Natural killer cell (primary cell): ENCODE data around the gene BCL11B. TPM values are rescaled to one million over a fixed set of nuclear protein-coding genes. Genes with fewer than 3 reads are reported as not detected.

Experiments used
- ATAC-seq, 3 donors: fragments of 150-1000 bp in 2 of 3; fragments of 200-7000 bp in 1 of 3; cut with Tn5 transposase; 1 replicate in 1 of 3; 2 replicates in 2 of 3; pipeline ENCODE4 v1.10.0; 2021; ENCODE audit warnings: mild to moderate bottlenecking in 2 of 3, moderate library complexity in 2 of 3
- DNase-seq, 2 donors: peaks; one replicate each; pipeline versions ENCODE4 v3.0.0 to v3.0.0-alpha.2; 2013 to 2021; ENCODE audit warnings: mixed read lengths in 1 of 2
- H3K27ac ChIP-seq: one replicate; pipeline ENCODE4 v1.5.1; 2013; ENCODE audit warnings: mild to moderate bottlenecking, low read length
- H3K27me3 ChIP-seq: one replicate; pipeline ENCODE4 v1.6.1; 2013; ENCODE audit warnings: low read length; ENCODE audit not compliant: control insufficient read depth, insufficient read depth
- H3K36me3 ChIP-seq: one replicate; pipeline ENCODE4 v1.6.1; 2013; ENCODE audit warnings: low read length; ENCODE audit not compliant: control insufficient read depth, insufficient read depth
- H3K4me1 ChIP-seq: one replicate; pipeline ENCODE4 v1.6.1; 2013; ENCODE audit warnings: low read length; ENCODE audit not compliant: control insufficient read depth, insufficient read depth
- H3K4me3 ChIP-seq: one replicate; pipeline ENCODE4 v1.5.1; 2013; ENCODE audit warnings: low read length
- H3K9me3 ChIP-seq: one replicate; pipeline ENCODE4 v1.6.1; 2013; ENCODE audit warnings: low read length; ENCODE audit not compliant: control insufficient read depth, insufficient read depth
- H3K27ac Mint-ChIP-seq, 2 donors: one replicate each; pipeline ENCODE4 v1.8.0; 2022; ENCODE audit warnings: mild to moderate bottlenecking in 2 of 2, mixed read lengths in 2 of 2, moderate library complexity in 1 of 2
- H3K27me3 Mint-ChIP-seq, 2 donors: one replicate each; pipeline ENCODE4 v1.8.0; 2022; ENCODE audit warnings: low read depth in 2 of 2, mixed read lengths in 2 of 2
- H3K36me3 Mint-ChIP-seq: one replicate; pipeline ENCODE4 v1.8.0; 2022; ENCODE audit warnings: mixed read lengths
- H3K4me1 Mint-ChIP-seq, 2 donors: one replicate each; pipeline ENCODE4 v1.8.0; 2022; ENCODE audit warnings: mixed read lengths in 2 of 2
- H3K4me3 Mint-ChIP-seq: one replicate; pipeline ENCODE4 v1.8.0; 2022; ENCODE audit warnings: mild to moderate bottlenecking, moderate library complexity, mixed read lengths
- H3K9me3 Mint-ChIP-seq, 2 donors: one replicate each; pipeline ENCODE4 v1.8.0; 2022; ENCODE audit warnings: mixed read lengths in 2 of 2
- CTCF ChIP-seq: fragments of 200-600 bp; IDR thresholded peaks from one replicate; pipeline ENCODE4 v1.8.0; 2022; ENCODE audit warnings: antibody characterized with exemption
- WGBS: methylation state at CpG from one replicate; pipeline ENCODE4 v1.1.7; 2013; ENCODE audit warnings: missing lambda C conversion rate; ENCODE audit not compliant: insufficient coverage; 5-methylcytosine and 5-hydroxymethylcytosine counted together
- intact Hi-C: fragments of 100-400 bp; cut with micrococcal nuclease; formaldehyde crosslinking; loops from one replicate; pipeline ENCODE4 v1.14.2; 2022
- total RNA-seq, 4 donors: library from RNA; stranded (reverse); fragments of 120-200 nt in 1 of 4; gene quantifications; one replicate each; pipeline versions ENCODE4 v1.2.3 to v1.2.4, GENCODE V29; 2013 to 2022

BCL11B gene
- total RNA-seq, 3 donors from 2014 or later (not counting 1 experiment from before 2014, with no cell fraction given), result 43.5 to 61.5 (median 56.2) TPM

GRCh38 chr14:99240627-99241324, 31.2 kb downstream of the BCL11B start:
- no peak for TF ChIP-seq CTCF
- 74% methylated on average over 23 of the region's 23 CpGs for WGBS
- ATAC-seq, result peak in 1 of 3 donors; percentile 22

GRCh38 chr14:99239661-99240092, 32.3 kb downstream of the BCL11B start:
- H3K4me3 ChIP-seq, result no peak overlapping the region
- no peaks in the 10 kb centered on the region for H3K36me3 Mint-ChIP-seq

More at GRCh38 chr14:99240627-99241324, 31.2 kb downstream of the BCL11B start:
- Mint-ChIP-seq H3K36me3 (no peaks in the 10 kb centered on the region), H3K27me3 (no peaks in the 10 kb centered on the region), H3K4me3 (peak overlapping the region; percentile 72), H3K27ac (peak overlapping the region; percentile 85 to 96), H3K4me1 (peaks cover 92 to 93% of the 10 kb centered on the region in 2 donors), H3K9me3 (no peaks in the 10 kb centered on the region)
- no peaks in the 10 kb centered on the region for H3K36me3 ChIP-seq
- intact Hi-C loops, result no loop called here
- no peaks in the 10 kb centered on the region for H3K9me3 ChIP-seq
- no peaks in the 10 kb centered on the region for H3K27me3 ChIP-seq
- peak in 1 of 2 donors; percentile 74 for DNase-seq
- H3K4me3 ChIP-seq, result peak overlapping the region; percentile 0
- H3K4me1 ChIP-seq, result peaks cover 74% of the 10 kb centered on the region
- peak overlapping the region; percentile 44 for H3K27ac ChIP-seq

GRCh38 chr14:99238216-99238615, 33.8 kb downstream of the BCL11B start:
- Histone ChIP-seq H3K27ac (no peak overlapping the region), H3K4me1 (peaks cover 86% of the 10 kb centered on the region), H3K4me3 (no peak overlapping the region), H3K27me3 (no peaks in the 10 kb centered on the region), H3K36me3 (no peaks in the 10 kb centered on the region), H3K9me3 (no peaks in the 10 kb centered on the region)
- Mint-ChIP-seq H3K9me3 (no peaks in the 10 kb centered on the region), H3K4me1 (peaks cover 91 to 97% of the 10 kb centered on the region in 2 donors), H3K27me3 (no peaks in the 10 kb centered on the region), H3K27ac (peak overlapping the region; percentile 85 to 96), H3K4me3 (no peak overlapping the region), H3K36me3 (no peaks in the 10 kb centered on the region)
- intact Hi-C loops, result no loop called here
- TF ChIP-seq CTCF, result no peak
- WGBS, result 79% methylated on average over 6 of the region's 6 CpGs
- ATAC-seq (no peak), DNase-seq (peak in 1 of 2 donors; percentile 53)

More at GRCh38 chr14:99239661-99240092, 32.3 kb downstream of the BCL11B start:
- Mint-ChIP-seq H3K4me1 (peaks cover 97 to 98% of the 10 kb centered on the region in 2 donors), H3K4me3 (peak overlapping the region; percentile 46), H3K27me3 (no peaks in the 10 kb centered on the region), H3K27ac (peak overlapping the region; percentile 85 to 96), H3K9me3 (no peaks in the 10 kb centered on the region)
- no peaks in the 10 kb centered on the region for H3K9me3 ChIP-seq
- WGBS, result 37% methylated on average over 7 of the region's 7 CpGs
- H3K4me1 ChIP-seq, result peaks cover 78% of the 10 kb centered on the region
- ATAC-seq (no peak), DNase-seq (peak in 1 of 2 donors; percentile 45)
- intact Hi-C loops, result no loop called here
- peak overlapping the region; percentile 8 for H3K27ac ChIP-seq
- H3K36me3 ChIP-seq, result no peaks in the 10 kb centered on the region
- TF ChIP-seq CTCF, result no peak
- H3K27me3 ChIP-seq, result no peaks in the 10 kb centered on the region
